IPS DF 19.7 (cell line): Measurements from ENCODE around the gene DDC.

ENCODE experiments used
- DNase-seq: peaks from one replicate; pipeline ENCODE4 v3.0.0-alpha.2; 2013; ENCODE audit warnings: low read depth, low spot score

The DDC gene

DNA sequence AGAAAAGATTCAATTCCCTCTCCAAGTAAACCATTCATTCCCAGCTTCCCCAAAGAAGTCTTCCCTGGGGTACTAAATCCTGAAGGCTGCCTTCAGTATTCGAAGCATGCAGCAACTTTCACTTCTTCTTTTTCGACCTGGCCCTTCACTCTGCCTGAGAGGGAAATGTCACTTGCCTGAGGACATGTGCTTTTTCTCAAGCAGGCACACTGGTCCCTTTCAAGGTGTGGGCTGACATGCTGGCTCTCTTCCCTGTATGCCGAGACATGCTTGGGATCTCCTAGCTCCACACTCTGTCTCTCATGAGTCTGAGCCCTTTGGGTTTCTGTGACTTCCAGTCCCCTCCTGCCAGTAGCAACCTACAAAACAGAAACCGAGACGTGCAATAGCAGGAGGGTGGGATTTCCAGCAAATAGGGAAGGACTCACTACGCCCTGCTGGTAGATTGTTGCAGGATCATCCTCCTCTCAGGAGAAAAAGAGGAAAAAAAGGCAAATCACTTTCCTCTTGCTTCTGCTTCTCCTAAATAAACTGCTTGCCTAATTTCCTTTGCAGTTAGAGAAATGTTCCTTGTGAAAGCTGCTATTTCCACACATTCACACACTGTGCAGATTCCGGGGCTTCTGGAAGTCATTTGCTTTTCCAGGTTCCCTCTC is 148.6 kb downstream of the DDC start:
- no peak for DNase-seq

- no peak for DNase-seq
These were observed 149.3 kb downstream of the DDC start for GRCh38 chr7:50415844-50416364.

DNA sequence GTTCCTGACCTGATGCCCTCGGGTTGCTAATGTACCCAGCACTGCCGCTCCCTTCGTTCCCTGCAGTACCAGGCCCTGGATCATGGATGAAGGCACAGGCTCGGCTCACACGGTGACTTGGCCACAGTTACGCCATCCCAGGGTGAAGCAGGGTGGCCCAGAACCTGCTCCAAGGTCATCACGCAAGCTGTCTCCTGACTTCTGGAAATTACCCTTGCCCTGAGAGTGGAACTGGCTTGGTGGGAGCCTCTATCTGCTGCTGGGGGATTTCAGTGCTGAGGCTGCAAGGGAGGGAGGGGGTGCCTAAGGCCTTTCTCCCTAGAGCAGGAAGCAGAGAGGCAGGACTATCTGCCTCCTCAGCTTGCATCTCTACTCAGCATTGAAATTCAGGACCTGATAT is 151.6 kb downstream of the DDC start:
- no peak for DNase-seq

DNA sequence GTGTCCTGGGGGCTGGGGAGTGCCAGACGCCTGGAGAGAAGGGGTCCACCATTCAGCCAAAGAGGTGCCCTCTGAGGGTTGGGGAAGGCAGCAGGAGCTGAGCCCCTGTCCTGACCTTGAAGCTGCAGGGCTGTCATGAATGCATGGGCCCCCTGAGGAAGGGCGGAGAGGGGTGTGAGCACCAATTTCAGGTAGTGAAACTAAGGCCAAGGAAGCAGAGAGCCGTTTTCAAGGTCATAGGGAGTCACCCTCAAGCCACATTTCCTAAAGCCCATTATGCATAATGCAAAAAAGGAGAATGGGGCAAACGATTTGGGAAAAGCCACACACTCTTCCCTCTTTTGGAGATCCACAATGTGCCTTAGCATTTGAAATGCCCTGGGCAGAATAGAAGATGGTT is 152.2 kb downstream of the DDC start:
- DNase-seq: no peak

GRCh38 chr7:50411332-50411731 is 153.9 kb downstream of the DDC start:
- DNase-seq: no peak

DNA sequence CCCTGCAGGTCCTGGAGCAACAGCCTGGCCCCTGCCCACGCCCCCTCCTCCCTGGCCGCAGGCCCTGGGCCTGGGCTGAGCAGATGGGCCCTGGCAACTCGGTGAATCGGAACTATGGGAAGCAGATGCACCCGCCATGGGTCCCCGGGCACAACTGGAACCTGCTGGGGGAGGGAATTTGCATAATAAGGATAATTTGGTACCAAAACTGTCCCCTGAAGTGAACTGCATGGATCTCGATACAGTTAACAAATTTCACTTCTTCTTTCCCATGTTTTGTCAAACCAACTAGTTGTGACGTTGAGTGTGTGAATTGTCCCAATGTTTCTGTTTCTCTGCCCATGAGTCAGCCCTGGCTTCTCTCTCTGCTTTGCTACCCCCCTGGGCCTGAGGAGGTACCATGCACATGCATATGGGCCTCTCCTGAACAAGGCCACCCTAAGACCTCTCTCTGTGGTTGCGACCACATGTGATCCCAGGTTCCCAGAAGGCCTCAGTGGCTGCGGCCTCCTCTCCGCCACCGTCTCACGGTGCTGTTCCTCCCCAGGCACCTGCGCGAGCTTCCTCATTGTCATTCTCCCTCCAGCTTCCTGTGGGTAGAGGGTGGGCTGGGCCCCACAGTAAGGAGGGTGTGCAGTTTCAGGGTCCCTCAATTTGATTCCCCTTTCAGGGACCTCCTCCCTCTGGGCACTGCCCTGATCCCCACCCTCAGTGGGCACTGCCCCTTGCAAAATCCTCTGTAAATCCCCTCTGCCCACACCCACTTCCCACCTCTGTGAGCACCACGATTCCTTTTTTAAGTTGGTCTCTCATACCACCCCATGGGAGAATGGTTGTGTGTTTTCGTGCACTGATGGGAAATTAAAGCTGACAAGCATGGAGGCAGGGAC is 155.1 kb downstream of the DDC start:
- no peak for DNase-seq
